Measurements from ENCODE around the gene ZSCAN31.
"Not testable (repeated sequence)": the region's sequence is repeated elsewhere in the genome, so short reads cannot be mapped to it uniquely, and the experiment has no call there.

The ZSCAN31 gene

DNA sequence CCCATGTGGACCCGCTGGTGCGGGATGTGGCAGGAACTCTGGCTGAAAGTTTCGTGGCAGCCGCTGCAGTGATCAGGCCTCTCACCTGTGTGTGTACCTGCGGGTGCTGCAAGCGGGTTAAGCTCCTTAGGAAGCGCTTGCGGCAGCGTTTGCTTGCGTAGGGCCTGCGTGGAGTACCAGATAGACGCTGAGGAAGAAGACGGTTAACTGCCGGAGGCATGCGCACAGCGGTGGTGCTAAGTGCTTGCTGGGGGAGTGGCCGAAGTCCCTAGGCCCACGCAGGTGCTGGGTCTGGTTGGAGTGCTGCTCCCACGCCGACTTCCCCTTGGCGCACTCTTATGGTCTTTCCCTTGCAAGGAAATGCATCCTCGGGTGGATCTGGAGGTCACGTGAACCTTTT is 23.0 kb downstream of the ZSCAN31 start:
- DNase-seq = no peak

DNA sequence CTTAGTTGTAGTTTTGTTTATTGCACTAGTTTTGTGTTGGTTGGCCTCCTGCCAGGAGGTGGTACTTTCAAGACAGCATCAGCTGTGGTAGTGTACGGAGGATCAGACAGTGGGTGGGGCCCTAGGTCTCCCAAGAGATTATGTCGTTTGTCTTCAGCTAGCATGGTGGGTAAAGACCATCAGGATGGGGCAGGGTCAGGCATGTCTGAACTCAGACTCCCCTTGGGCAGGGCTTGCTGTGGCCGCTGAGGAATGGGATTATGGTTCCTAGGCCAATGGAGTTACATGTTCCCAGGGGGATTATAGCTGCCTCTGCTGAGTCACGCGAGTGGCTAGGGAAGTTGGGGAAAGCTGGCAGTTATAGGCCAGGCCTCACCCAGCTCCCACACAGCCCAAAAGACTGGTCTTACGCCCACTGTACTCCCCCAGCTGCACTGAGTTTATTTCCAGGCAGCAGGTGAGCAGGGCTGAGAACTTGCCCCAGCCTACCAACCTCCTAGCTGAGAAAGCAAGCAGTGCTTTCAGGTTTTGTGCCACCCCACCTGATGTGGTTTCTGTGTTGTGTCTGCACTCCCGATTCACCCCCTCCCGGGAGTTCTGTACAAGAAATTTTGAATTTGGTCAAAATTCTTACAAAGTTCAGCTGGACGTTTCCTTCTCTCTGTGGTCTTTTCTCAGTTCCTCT is 24.7 kb downstream of the ZSCAN31 start:
- DNase-seq = no peak

DNA sequence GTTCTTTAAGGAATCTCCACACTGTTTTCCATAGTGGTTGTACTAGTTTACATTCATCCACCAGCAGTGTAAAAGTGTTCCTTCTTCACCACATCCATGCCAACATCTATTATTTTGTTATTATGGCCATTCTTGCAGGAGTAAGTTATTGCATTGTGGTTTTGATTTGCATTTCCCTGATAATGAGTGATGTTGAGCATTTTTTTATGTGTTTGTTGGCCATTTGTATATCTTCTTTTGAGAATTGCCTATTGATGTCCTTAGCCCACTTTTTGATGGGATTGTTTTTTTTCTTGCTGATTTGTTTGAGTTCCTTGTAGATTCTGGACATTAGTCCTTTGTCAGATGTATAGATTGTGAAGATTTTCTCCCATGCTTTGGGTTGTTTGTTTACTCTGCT is 29.6 kb downstream of the ZSCAN31 start:
- DNase-seq = not testable (repeated sequence)

DNA sequence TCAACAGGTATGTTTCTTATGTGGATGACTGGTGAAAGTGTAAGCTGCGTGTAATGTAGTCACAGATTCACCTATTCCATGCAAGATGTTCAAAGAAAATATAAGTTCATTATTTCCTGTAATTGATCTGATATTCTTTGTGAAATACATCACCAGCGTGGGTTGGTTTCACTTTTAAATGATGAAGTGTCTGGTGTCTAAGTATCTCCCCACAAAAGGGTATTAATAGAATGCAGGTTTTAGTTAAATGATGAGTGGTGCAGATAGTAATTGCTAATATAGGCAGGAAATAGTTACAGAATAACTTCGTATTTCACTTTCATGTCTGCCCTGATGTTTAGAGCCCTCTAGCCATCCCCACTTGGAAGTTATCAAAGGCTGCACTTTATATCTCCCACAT is 32.4 kb downstream of the ZSCAN31 start:
- no peak for DNase-seq

DNA sequence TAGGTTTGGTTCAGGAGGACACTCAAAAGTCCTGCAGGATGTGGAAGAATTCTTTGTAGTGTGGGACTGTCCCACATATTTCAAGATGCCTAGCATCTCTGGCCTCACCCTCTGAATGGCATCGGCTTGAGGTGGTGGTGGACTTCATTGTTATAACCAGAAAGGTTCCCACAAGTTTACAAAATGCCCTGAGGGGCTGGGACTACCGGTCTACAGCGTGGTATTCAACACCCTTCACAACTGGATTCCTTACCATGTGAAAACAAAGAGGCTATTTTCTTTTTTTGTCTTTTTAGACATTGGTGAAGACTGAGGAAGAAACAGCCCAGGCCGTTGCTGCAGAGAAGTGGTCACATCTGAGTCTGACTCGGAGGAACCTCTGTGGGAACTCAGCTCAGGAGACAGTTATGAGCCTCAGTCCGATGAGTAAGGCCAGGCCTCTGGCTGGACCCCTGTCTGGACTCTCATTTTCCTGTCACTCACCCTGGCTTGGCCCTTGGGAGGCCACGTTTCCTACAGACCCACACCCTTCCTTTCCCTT is 39.4 kb downstream of the ZSCAN31 start:
- no peak for DNase-seq

DNA sequence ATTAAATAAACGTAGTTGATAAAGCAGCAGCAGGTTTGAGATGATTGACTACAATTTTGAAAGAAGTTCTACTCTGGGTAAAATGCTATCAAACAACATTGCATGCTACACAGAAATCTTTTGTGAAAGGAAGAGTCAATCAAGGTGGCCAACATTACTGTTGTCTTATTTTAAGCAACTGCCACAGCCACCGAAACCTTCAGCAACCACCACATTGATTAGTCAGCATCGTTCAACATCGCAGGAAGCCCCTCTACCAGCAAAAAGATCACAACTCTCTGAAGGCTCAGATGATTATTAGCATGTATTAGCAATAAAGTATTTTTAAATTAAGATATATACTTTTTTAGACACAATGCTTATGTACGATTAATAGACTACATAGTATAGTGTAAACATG is 40.6 kb downstream of the ZSCAN31 start:
- no peak for DNase-seq

DNA sequence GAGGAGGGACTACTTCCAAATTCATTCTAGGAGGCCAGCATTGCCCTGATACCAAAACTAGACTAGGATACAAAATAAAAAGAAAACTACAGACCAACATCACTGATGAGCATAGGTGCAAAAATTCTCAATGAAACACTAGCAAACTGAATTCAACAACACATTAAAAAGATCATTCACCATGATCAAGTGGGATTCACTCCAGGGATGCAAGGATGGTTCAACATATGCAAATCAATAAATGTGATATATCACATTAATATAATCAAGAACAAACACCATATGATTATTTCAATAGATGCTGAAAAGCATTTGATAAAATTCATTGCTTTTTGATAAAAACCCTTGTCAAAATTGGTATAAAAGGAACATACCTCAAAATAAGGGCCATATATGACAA is 44.4 kb downstream of the ZSCAN31 start:
- DNase-seq = no peak

DNA sequence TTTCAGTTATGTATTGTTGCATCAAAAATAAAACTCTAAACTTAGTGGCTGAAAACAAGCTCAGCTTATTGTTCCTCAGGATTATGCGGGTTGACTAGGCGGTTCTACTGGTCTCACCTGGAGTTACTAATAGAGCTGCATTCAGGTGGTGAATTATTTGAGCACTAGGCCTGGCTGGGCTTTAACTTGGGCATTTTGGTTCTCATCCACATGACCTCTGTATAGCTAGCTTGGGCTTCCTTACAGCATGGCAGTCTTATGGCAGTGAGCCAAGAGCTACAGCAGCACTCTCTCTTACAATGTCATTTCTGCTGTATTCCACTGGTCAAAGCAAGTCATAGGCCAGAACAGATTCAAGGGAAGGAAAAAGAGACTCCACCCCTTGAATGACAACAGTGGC is 53.0 kb downstream of the ZSCAN31 start:
- no peak for DNase-seq

DNA sequence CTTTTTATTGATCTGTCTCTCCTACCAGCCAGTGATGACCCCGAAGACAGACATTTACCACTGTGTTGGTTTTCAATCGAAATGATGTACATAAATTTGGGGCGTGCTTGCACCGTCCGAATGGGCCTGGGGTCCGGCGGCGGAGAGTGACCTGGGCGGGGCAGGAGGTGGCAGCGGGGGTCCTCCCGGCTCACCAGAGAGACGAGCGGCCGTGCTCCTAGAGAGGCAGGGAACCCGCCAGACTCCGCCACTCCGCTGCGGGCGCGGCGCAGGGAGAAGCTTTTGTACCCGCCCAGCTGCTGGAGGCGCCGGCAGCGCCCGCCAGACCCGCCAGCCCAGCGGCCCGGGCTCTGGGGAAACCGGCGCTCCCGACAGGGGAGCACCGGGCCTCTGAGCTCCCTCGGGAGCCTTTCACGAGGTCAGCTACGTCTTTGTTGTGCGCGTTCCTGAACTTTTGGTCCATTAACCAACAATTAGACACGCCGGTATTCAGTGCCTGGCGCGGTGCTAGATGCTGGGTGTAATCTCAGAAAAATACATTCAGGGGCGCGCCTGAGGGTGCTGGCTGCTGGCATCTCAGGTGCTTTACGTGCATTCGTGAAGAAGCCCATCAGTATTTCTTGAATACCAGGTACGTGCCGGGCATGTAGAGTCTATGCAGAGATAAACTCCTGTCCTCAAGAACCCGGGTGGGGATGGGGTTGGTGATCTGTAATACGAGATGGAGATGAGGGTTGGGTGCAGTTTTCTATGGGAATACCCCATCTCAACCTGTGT is 54.5 kb downstream of the ZSCAN31 start, which contains the start of gene PGBD1:
PGBD1 (plus strand) TSS at position 285 of the 777 bp plus-strand sequence. CDS start 2,242 bp downstream, outside the sequence.
- DNase-seq = peak; percentile 73 to 79

DNA sequence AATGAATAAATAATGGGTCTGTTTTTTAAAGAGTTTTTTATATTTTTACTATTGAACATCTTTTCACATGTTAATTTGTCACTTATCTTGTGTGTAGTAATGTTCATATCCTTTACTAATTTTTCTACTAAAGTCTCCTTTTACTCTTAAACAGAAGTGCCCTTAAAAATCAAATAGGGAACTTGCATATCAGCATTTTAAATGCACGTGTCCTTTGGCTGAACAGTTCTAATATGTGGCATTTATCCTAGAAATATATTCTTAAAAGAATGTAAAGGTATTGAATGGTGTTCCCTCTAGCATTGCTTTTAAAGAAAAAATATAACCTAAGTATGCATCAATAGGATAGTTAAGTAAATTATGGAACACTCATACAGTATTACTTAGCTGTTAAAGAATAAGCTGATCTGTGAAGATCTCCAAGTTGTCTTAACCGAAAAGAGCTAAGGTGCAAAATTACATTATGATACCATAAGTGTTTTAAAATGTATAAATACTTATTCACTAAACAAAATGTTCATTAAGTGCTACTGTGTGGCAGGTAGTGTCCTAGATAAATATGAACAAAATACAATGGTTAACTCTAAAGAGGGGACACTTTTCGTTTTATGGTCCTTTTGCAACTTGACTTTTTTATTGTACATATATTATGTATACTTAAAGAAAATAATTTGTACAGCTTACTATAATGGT is 55.2 kb downstream of the ZSCAN31 start:
- no peak for DNase-seq

DNA sequence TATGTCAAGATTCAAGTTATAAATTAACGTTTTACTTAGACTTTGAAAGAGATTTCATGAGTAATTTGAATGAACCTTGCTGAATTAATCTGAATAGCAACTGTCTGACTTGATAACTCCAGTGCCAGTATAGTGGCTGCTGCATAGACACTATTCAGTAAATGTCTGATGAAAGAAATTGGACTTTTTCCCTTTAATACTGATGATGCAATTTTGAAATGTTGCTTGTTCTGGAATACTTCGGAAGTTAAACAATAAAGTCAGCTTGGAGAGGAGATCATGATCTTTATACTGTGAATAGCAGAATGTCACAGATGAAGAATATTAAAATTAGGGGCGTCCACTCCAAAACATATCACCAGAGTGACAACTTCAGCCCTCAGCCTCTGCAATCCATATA is 58.2 kb downstream of the ZSCAN31 start:
- no peak for DNase-seq

DNA sequence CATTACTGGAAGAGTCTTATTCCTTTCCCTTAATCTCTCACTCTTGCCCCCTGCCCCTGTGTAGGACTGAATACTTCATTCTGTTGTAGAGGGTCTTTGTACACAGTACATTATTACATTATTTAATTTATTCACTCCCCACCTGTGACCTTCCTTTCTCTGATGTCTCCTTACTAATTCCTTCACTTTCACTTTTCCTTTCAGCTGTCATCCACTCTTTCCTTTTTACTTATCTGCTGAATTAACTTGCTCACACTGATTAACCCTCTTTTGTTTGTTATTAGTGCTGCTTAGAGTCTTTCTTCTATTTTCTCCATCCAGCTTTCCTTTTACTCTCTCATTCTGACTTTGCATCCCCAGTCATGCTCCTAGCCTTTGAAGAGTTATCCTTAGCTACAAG is 61.1 kb downstream of the ZSCAN31 start:
- no peak for DNase-seq
